Body of pancreas (tissue), 4 donors: Measurements from ENCODE around the gene KIF6. TPM values are rescaled to one million over a fixed set of nuclear protein-coding genes. Genes with fewer than 3 reads are reported as not detected.

Experiments
- ATAC-seq: fragments of 150-250 bp; one replicate; pipeline ENCODE4 v1.9.1; 2016
- DNase-seq, 4 donors: peaks; one replicate each; pipeline ENCODE4 v3.0.0-alpha.2; 2019
- H3K27ac ChIP-seq, 4 donors: fragments of 200-600 bp; sonication (generic); 1 replicate in 3 of 4; 2 replicates in 1 of 4; pipeline versions ENCODE4 v1.5.1 to v1.6.1; 2016 to 2019; ENCODE audit warnings: mild to moderate bottlenecking in 1 of 4, mixed read lengths in 1 of 4, moderate library complexity in 1 of 4
- H3K27me3 ChIP-seq, 2 donors: fragments of 200-600 bp; sonication (generic); one replicate each; pipeline ENCODE4 v1.6.0; 2016; ENCODE audit warnings: mild to moderate bottlenecking in 1 of 2
- H3K36me3 ChIP-seq, 2 donors: fragments of 200-600 bp; sonication (generic); replicated peaks in 1 of 2; 2 replicates each; pipeline ENCODE4 v1.5.1; 2016; ENCODE audit warnings: low read depth in 2 of 2; ENCODE audit not compliant: insufficient read depth in 1 of 2
- H3K4me1 ChIP-seq: fragments of 200-600 bp; sonication (generic); one replicate; pipeline ENCODE4 v1.6.0; 2016
- H3K4me3 ChIP-seq, 2 donors: fragments of 200-600 bp; sonication (generic); 1 replicate in 1 of 2; 2 replicates in 1 of 2; pipeline ENCODE4 v1.5.1; 2016 to 2019
- H3K9me3 ChIP-seq, 3 donors: fragments of 200-600 bp; sonication (generic); 1 replicate in 2 of 3; 2 replicates in 1 of 3; pipeline ENCODE4 v1.5.1; 2016
- POLR2A ChIP-seq, 3 donors: fragments of 450-650 bp; IDR thresholded peaks; one replicate each; pipeline ENCODE4 v1.6.1; 2016; ENCODE audit warnings: antibody characterized with exemption in 3 of 3, mild to moderate bottlenecking in 2 of 3
- WGBS, 2 donors: methylation state at CpG; one replicate each; pipeline ENCODE4 v1.1.5; 2017; 5-methylcytosine and 5-hydroxymethylcytosine counted together
- intact Hi-C: fragments of 100-400 bp; cut with DNase I; formaldehyde crosslinking; loops from one replicate; pipeline ENCODE4 v1.15.1; 2023
- total RNA-seq, 2 donors: library from RNA; depleted of rRNA; stranded (reverse); fragments of >200 nt; gene quantifications; one replicate each; pipeline ENCODE4 v1.1.0, GENCODE V29; 2016
- TF ChIP-seq, protein P1 (sequence below), 7 experiments: fragments of 450-650 bp in 4 of 7; fragments of 200-600 bp in 3 of 7; sonication (generic) in 3 of 7; IDR thresholded peaks; one replicate each; pipeline ENCODE4 v1.5.1; 2016 to 2019; ENCODE audit warnings: antibody characterized with exemption in 7 of 7

The KIF6 gene
- total RNA-seq, 2 donors from 2014 or later = not detected

DNA sequence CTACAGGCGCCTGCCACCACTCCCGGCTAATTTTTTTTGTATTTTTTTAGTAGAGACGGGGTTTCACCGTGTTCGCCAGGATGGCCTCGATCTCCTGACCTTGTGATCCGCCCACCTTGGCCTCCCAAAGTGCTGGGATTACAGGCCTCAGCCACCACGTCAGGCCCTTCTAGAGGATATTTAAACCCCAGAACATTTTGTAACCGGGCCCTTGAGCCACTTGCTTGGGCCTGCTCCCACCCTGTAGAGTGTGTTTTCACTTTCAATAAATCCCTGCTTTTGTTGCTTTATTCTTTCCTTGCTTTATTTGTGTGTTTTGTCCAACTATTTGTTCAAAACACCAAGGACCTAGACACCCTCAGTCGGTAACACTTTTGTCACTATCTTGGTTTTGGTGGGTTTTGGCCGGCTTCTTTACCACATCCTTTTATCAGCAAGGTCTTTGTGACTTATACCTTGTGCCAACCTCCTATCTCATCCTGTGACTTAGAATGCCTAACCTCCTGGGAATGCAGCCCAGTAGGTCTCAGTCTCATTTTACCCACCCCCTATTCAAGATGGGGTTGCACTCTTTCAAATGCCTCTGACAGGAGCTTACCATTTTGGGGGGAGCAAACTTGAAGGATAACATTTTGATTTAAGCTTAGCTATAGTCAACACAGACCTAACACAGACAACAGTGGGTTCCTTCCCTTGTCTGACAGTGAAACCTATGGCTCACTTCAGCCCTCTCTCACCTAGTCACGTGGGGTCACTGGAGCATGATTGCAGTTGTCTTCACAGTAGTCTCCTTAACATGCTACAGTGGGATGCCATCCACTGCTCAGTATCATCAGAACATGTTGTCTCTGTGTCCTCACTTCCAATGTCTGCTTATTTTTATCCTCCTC is 27.9 kb upstream of the KIF6 start:
- DNase-seq (no peak), ATAC-seq (no peak)
- intact Hi-C loops = no loop called here
- H3K27ac ChIP-seq = no peak overlapping the region
- 75 to 82% methylated on average over 12 of the region's 12 CpGs for WGBS, 2 donors
- H3K36me3 ChIP-seq = no peaks in the 10 kb centered on the region
- no peak overlapping the region for H3K4me3 ChIP-seq
- H3K27me3 ChIP-seq = no peaks in the 10 kb centered on the region
- no peaks in the 10 kb centered on the region for H3K9me3 ChIP-seq
- no peaks in the 10 kb centered on the region for H3K4me1 ChIP-seq
- TF ChIP-seq, protein P1, sequence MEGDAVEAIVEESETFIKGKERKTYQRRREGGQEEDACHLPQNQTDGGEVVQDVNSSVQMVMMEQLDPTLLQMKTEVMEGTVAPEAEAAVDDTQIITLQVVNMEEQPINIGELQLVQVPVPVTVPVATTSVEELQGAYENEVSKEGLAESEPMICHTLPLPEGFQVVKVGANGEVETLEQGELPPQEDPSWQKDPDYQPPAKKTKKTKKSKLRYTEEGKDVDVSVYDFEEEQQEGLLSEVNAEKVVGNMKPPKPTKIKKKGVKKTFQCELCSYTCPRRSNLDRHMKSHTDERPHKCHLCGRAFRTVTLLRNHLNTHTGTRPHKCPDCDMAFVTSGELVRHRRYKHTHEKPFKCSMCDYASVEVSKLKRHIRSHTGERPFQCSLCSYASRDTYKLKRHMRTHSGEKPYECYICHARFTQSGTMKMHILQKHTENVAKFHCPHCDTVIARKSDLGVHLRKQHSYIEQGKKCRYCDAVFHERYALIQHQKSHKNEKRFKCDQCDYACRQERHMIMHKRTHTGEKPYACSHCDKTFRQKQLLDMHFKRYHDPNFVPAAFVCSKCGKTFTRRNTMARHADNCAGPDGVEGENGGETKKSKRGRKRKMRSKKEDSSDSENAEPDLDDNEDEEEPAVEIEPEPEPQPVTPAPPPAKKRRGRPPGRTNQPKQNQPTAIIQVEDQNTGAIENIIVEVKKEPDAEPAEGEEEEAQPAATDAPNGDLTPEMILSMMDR (IDR thresholded peaks at IDR 0.05) = no peak
- TF ChIP-seq POLR2A (IDR thresholded peaks at IDR 0.05) = no peak

DNA sequence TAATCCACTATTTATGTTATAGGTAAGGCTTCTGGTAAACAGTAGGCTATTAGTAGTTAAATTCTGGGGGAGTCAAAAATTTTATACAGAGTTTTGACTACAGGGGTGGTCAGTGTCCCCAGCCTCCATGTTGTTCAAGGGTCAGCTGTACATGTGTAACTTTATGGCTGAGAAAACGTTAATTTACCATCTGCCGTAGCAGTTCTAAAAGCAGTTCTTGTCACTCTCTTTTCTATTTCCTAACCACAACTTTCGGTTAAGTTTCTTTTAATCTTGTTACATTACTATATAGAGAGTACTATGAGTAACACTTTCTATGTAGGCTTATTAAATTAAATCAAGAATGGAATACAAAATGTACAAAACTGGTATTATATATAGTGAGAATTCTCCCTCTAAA is 21.6 kb upstream of the KIF6 start:
- no peak overlapping the region for H3K27ac ChIP-seq
- no peaks in the 10 kb centered on the region for H3K27me3 ChIP-seq
- ATAC-seq (no peak), DNase-seq (no peak)
- intact Hi-C loops = no loop called here
- H3K36me3 ChIP-seq = no peaks in the 10 kb centered on the region
- no peak for TF ChIP-seq POLR2A (IDR thresholded peaks at IDR 0.05)
- no peaks in the 10 kb centered on the region for H3K4me1 ChIP-seq
- H3K9me3 ChIP-seq = no peaks in the 10 kb centered on the region
- H3K4me3 ChIP-seq = no peak overlapping the region
- WGBS, 2 donors = 84 to 90% methylated on average over 3 of the region's 3 CpGs

DNA sequence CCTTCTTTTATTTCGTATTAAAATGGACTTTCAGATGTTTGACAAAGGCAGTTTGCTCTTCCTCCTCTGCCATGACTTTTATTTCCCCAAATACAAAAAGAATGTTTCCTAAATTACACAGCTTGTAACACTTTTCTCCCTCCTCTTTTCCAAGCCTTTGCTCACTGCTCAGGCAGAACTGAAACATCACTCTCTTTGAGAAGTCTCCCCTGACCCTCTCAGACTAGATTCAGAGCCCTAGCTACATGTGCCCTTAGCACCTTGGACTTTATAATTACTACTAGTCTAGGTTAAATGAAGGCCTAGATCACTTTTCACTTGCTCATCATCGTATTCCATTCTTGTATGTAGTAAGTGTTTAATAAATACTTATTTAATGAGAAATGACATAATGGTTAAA is 8.5 kb upstream of the KIF6 start:
- no peaks in the 10 kb centered on the region for H3K9me3 ChIP-seq
- 56 to 59% methylated on average over 2 of the region's 2 CpGs for WGBS, 2 donors
- intact Hi-C loops = no loop called here
- no peak overlapping the region for H3K4me3 ChIP-seq
- no peaks in the 10 kb centered on the region for H3K4me1 ChIP-seq
- no peak overlapping the region for H3K27ac ChIP-seq
- ATAC-seq (no peak), DNase-seq (no peak)
- H3K36me3 ChIP-seq = no peaks in the 10 kb centered on the region
- H3K27me3 ChIP-seq = no peaks in the 10 kb centered on the region
- no peak for TF ChIP-seq POLR2A (IDR thresholded peaks at IDR 0.05)
- TF ChIP-seq, protein P1 (IDR thresholded peaks at IDR 0.05) = no peak

DNA sequence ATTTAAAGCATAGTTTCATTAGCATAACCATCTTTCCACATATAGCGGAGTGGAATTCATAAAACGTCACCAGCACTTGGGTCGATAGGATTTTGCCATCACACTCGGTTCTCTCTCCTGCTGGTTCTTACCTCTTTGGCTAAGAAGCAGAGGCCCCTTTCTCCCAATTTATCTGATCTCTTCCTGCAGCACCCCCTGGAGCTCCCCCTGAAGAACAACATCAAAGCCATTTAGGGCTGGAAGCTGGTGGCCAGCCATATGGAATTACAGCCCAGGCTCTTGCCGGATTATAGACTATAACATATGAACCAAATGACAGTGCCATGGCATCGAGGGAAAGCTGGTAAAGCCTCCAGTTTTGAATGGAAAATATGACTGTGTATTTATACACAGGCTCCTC is 6.4 kb upstream of the KIF6 start:
- Histone ChIP-seq H3K36me3 (no peaks in the 10 kb centered on the region), H3K9me3 (no peaks in the 10 kb centered on the region), H3K4me1 (no peaks in the 10 kb centered on the region), H3K27ac (no peak overlapping the region), H3K27me3 (no peaks in the 10 kb centered on the region), H3K4me3 (no peak overlapping the region)
- TF ChIP-seq POLR2A (IDR thresholded peaks at IDR 0.05) = no peak
- TF ChIP-seq, protein P1 (IDR thresholded peaks at IDR 0.05) = no peak
- no peak for ATAC-seq
- intact Hi-C loops = no loop called here
- DNase-seq = no peak
- WGBS, 2 donors = 75% methylated on average over 6 of the region's 6 CpGs

DNA sequence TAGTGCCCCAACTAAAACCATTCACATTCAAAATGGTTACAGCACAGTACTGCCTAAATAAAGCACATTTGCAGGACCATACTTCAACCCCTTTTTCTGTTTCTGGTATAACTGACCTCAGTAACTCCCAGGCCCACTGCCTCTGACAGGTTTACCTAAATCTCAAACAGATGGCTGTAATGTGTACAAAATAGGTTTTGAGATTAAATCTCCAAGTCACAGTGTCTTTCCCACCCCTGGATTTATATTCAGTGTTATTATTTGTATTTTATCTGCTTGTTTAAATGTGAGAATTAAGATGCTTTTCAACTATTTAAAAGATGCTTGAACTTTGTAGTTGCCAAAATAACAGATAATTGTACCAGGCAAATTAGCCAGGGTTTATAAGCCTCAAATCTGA is 4.7 kb upstream of the KIF6 start:
- Histone ChIP-seq H3K9me3 (no peaks in the 10 kb centered on the region), H3K27me3 (no peaks in the 10 kb centered on the region), H3K27ac (no peak overlapping the region), H3K4me1 (peaks cover 5% of the 10 kb centered on the region), H3K36me3 (no peaks in the 10 kb centered on the region), H3K4me3 (no peak overlapping the region)
- TF ChIP-seq, protein P1 (IDR thresholded peaks at IDR 0.05) = no peak
- no peak for TF ChIP-seq POLR2A (IDR thresholded peaks at IDR 0.05)
- DNase-seq (no peak), ATAC-seq (no peak)
- intact Hi-C loops = no loop called here
